IMR-90 (cell line): ENCODE measurements around the gene TMEM239. TPM values are rescaled to one million over a fixed set of nuclear protein-coding genes. Genes with fewer than 3 reads are reported as not detected.

Experiments used
- ATAC-seq: fragments of 200-7000 bp; cut with Tn5 transposase; 2 replicates; pipeline ENCODE4 v1.9.1; 2020; ENCODE audit warnings: low read depth, mild to moderate bottlenecking, moderate library complexity
- BruUV-seq: library from RNA; stranded (reverse); fragments of 400-500 nt; replicated peaks from 2 replicates; lab custom pipeline; 2021; lab: Mats Ljungman, UMichigan
- CTCF ChIA-PET: fragments of 300-600 bp; formaldehyde crosslinking; extraction: SDS; loops from one replicate; lab custom pipeline; 2021; ENCODE audit warnings: antibody characterized with exemption; lab: Yijun Ruan, JAX
- POLR2A ChIA-PET: fragments of 300-600 bp; sonication (Branson Sonifier 250); formaldehyde crosslinking; loops from one replicate; lab custom pipeline; 2022; ENCODE audit warnings: antibody characterized with exemption; ENCODE audit not compliant: unreplicated experiment; lab: Charles Lee
- DNase-seq: peaks from one replicate; pipeline ENCODE4 v3.0.0; 2013
- H2AFZ ChIP-seq: replicated peaks from 2 replicates; pipeline ENCODE3; 2013; ENCODE audit warnings: low read length, mild to moderate bottlenecking; ENCODE audit not compliant: poor library complexity
- H2AK5ac ChIP-seq: 2 replicates; pipeline ENCODE4 v1.6.1; 2013; ENCODE audit warnings: low read depth, low read length, inconsistent platforms
- H2AK9ac ChIP-seq: replicated peaks from 2 replicates; pipeline ENCODE3; 2013; ENCODE audit warnings: mild to moderate bottlenecking, low read depth, low read length, moderate library complexity; ENCODE audit not compliant: poor library complexity
- H2BK120ac ChIP-seq: 2 replicates; pipeline ENCODE4 v1.6.1; 2013; ENCODE audit warnings: low read depth, low read length, inconsistent platforms
- H2BK15ac ChIP-seq: 3 replicates; pipeline ENCODE4 v1.6.1; 2013; ENCODE audit warnings: low read depth, low read length, inconsistent platforms
- H2BK20ac ChIP-seq: 2 replicates; pipeline ENCODE4 v1.6.1; 2013; ENCODE audit warnings: low read depth, mild to moderate bottlenecking, inconsistent platforms, low read length, moderate library complexity
- H2BK5ac ChIP-seq: 2 replicates; pipeline ENCODE4 v1.6.1; 2013; ENCODE audit warnings: mild to moderate bottlenecking, low read depth, low read length, inconsistent platforms; ENCODE audit not compliant: poor library complexity, severe bottlenecking
- H3K14ac ChIP-seq: replicated peaks from 2 replicates; pipeline ENCODE4 v1.6.1; 2013; ENCODE audit warnings: low read depth, low read length, inconsistent platforms
- H3K18ac ChIP-seq: 2 replicates; pipeline ENCODE4 v1.6.1; 2013; ENCODE audit warnings: low read depth, low read length, control low read depth
- H3K23ac ChIP-seq: 2 replicates; pipeline ENCODE4 v1.6.1; 2013; ENCODE audit warnings: low read depth, low read length, inconsistent platforms
- H3K27ac ChIP-seq: 2 replicates; pipeline ENCODE4 v1.5.1; 2013; ENCODE audit warnings: mild to moderate bottlenecking, control low read depth, low read length; ENCODE audit not compliant: insufficient read depth
- H3K27me3 ChIP-seq: 2 replicates; pipeline ENCODE4 v1.6.1; 2013; ENCODE audit warnings: low read length; ENCODE audit not compliant: control insufficient read depth, insufficient read depth
- H3K36me3 ChIP-seq: 2 replicates; pipeline ENCODE4 v1.6.1; 2013; ENCODE audit warnings: low read length, mixed read lengths; ENCODE audit not compliant: control insufficient read depth, insufficient read depth
- H3K4ac ChIP-seq: 2 replicates; pipeline ENCODE4 v1.6.1; 2013; ENCODE audit warnings: low read depth, low read length, inconsistent platforms
- H3K4me1 ChIP-seq: 2 replicates; pipeline ENCODE4 v1.6.1; 2013; ENCODE audit warnings: low read length, mixed read lengths; ENCODE audit not compliant: control insufficient read depth, insufficient read depth
- H3K4me2 ChIP-seq: 2 replicates; pipeline ENCODE4 v1.6.1; 2013; ENCODE audit warnings: low read depth, mild to moderate bottlenecking, control low read depth, low read length, moderate library complexity
- H3K4me3 ChIP-seq: 2 replicates; pipeline ENCODE4 v1.5.1; 2013; ENCODE audit warnings: low read depth, mild to moderate bottlenecking, control low read depth, low read length, moderate library complexity; ENCODE audit not compliant: insufficient read depth
- H3K56ac ChIP-seq: 2 replicates; pipeline ENCODE4 v1.6.1; 2013; ENCODE audit warnings: low read length, inconsistent platforms; ENCODE audit not compliant: insufficient read depth; ENCODE audit errors: extremely low read depth
- H3K79me1 ChIP-seq, 2 experiments: 2 replicates each; pipeline ENCODE4 v1.6.1; 2013; ENCODE audit warnings: low read length in 2 of 2, inconsistent platforms in 1 of 2, low read depth in 1 of 2
- H3K9ac ChIP-seq: 2 replicates; pipeline ENCODE4 v1.6.1; 2013; ENCODE audit warnings: low read depth, low read length, control low read depth
- H3K9me1 ChIP-seq: 2 replicates; pipeline ENCODE4 v1.6.1; 2013; ENCODE audit warnings: low read length, inconsistent platforms; ENCODE audit not compliant: insufficient read depth
- H3K9me3 ChIP-seq: 2 replicates; pipeline ENCODE4 v1.6.1; 2013; ENCODE audit warnings: low read length; ENCODE audit not compliant: control insufficient read depth, insufficient read depth
- H4K20me1 ChIP-seq: 2 replicates; pipeline ENCODE4 v1.6.1; 2013; ENCODE audit warnings: low read length, inconsistent platforms; ENCODE audit not compliant: insufficient read depth
- H4K5ac ChIP-seq: 2 replicates; pipeline ENCODE4 v1.6.1; 2013; ENCODE audit warnings: mild to moderate bottlenecking, low read depth, low read length, control low read depth
- H4K8ac ChIP-seq, 2 experiments: 2 replicates each; pipeline ENCODE4 v1.6.1; 2013; ENCODE audit warnings: low read depth in 2 of 2, low read length in 2 of 2, control low read depth in 1 of 2, inconsistent platforms in 1 of 2
- H4K91ac ChIP-seq: 2 replicates; pipeline ENCODE4 v1.6.1; 2013; ENCODE audit warnings: low read depth, low read length, inconsistent platforms; ENCODE audit not compliant: insufficient read depth
- BHLHE40 ChIP-seq: fragments of 150-350 bp; IDR thresholded peaks from 2 replicates; pipeline ENCODE4 v1.6.1; 2016; ENCODE audit warnings: mild to moderate bottlenecking, low read depth, low read length
- CEBPB ChIP-seq: IDR thresholded peaks from 2 replicates; pipeline ENCODE4 v1.6.1; 2012; ENCODE audit warnings: low read depth, low read length, improper control_type of control experiment
- CHD1 ChIP-seq: IDR thresholded peaks from 2 replicates; pipeline ENCODE4 v1.6.1; 2012; ENCODE audit warnings: low read depth, low read length, improper control_type of control experiment
- MAFK ChIP-seq: IDR thresholded peaks from 2 replicates; pipeline ENCODE4 v1.6.1; 2012; ENCODE audit warnings: low read depth, low read length, improper control_type of control experiment
- MAZ ChIP-seq: IDR thresholded peaks from 2 replicates; pipeline ENCODE4 v1.6.1; 2012; ENCODE audit warnings: low read depth, mild to moderate bottlenecking, low read length, improper control_type of control experiment, moderate library complexity, borderline replicate concordance
- MXI1 ChIP-seq: IDR thresholded peaks from 2 replicates; pipeline ENCODE4 v1.6.1; 2012; ENCODE audit warnings: low read depth, mild to moderate bottlenecking, low read length, moderate library complexity, borderline replicate concordance
- NFE2L2 ChIP-seq: fragments of 150-350 bp; IDR thresholded peaks from 2 replicates; pipeline ENCODE4 v1.6.1; 2016; ENCODE audit warnings: low read depth, mild to moderate bottlenecking, low read length
- POLR2A ChIP-seq: IDR thresholded peaks from 2 replicates; pipeline ENCODE4 v1.6.1; 2012; ENCODE audit warnings: mild to moderate bottlenecking, low read depth, low read length
- RAD21 ChIP-seq: IDR thresholded peaks from 2 replicates; pipeline ENCODE4 v1.6.1; 2012; ENCODE audit warnings: low read length, improper control_type of control experiment
- RCOR1 ChIP-seq: IDR thresholded peaks from 2 replicates; pipeline ENCODE4 v1.6.1; 2012; ENCODE audit warnings: mild to moderate bottlenecking, low read length, improper control_type of control experiment; ENCODE audit not compliant: insufficient replicate concordance
- RFX5 ChIP-seq: IDR thresholded peaks from 2 replicates; pipeline ENCODE4 v1.8.0; 2012; ENCODE audit warnings: low read depth, mild to moderate bottlenecking, low read length, moderate library complexity
- SMC3 ChIP-seq: fragments of 150-350 bp; IDR thresholded peaks from 2 replicates; pipeline ENCODE4 v1.6.1; 2016; ENCODE audit warnings: low read depth, mild to moderate bottlenecking, antibody characterized with exemption, low read length, moderate library complexity
- WGBS, 2 experiments: methylation state at CpG; one replicate each; pipeline versions ENCODE4 v1.1.5 to v1.1.7; 2013; ENCODE audit warnings: missing lambda C conversion rate in 2 of 2; ENCODE audit not compliant: insufficient read length in 1 of 2; ENCODE audit errors: extremely low coverage in 2 of 2; 5-methylcytosine and 5-hydroxymethylcytosine counted together
- dilution Hi-C: fragments of 300-500 bp; cut with HindIII; formaldehyde crosslinking; loops from one replicate; pipeline ENCODE4 v1.14.3; 2018; ENCODE audit warnings: low sequenced_read_pairs; ENCODE audit not compliant: unreplicated experiment
- in situ Hi-C: fragments of 300-500 bp; cut with MboI; formaldehyde crosslinking; loops from 3 replicates; pipeline ENCODE4 v1.14.3; 2019; ENCODE audit warnings: low sequenced_read_pairs, inconsistent platforms, mixed read lengths
- intact Hi-C: fragments of 100-400 bp; cut with micrococcal nuclease; formaldehyde crosslinking; loops from 2 replicates; pipeline ENCODE4 v1.10.0; 2022
- polyA plus RNA-seq, 3 experiments: library from polyadenylated mRNA; depleted of rRNA; stranded (reverse); fragments of >200 nt; gene quantifications; 2 replicates each; pipeline ENCODE4 v1.2.3, GENCODE V29; 2012; ENCODE audit warnings: low replicate concordance in 1 of 3
- total RNA-seq: library from RNA; depleted of rRNA; stranded (reverse); fragments of >200 nt; gene quantifications from 2 replicates; pipeline ENCODE4 v1.2.3, GENCODE V29; 2012
- TF ChIP-seq, protein P1 (sequence below): conservative IDR thresholded peaks from 2 replicates; pipeline ENCODE4 v1.5.1; 2012; ENCODE audit warnings: mild to moderate bottlenecking, low read depth, low read length, improper control_type of control experiment

The TMEM239 gene
- total and polyA plus RNA-seq, 2 of the 4 experiments (the other 2 are of a cell fraction) = 0.32 TPM; not detected in 1

DNA sequence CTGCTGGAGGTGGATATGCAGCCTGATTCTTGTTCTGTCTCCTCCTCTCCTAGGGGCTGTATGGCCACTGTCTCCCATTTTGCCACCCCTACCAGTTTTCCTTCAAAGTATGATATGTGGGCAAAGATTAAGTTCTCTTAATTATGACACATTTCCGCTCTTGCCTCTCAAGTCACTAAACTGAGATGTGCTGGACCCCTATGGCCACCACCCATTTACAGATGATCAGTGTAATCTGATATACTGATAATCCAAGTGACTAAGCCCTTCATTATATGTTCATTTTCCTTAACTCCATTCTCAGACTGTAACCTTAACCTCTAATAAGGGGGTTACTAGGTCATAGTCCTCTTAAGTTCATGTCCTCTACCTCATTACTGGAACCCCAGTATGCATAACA lies 2.1 kb upstream of the TMEM239 start:
- Histone ChIP-seq H3K79me1 (0 out of 4 replicates have a peak, but pooled peaks cover 0 to 5% of the 10 kb centered on the region in 2 experiments), H3K4me2 (peak overlapping the region; percentile 23), H3K18ac (no peak overlapping the region), H3K14ac (no peak overlapping the region), H2AK9ac (no peak overlapping the region), H3K9me3 (peaks cover 2% of the 10 kb centered on the region; the same call in 1 of the 2 replicates), H2BK15ac (no peak overlapping the region; the same call in 2 of the 3 replicates), H3K4ac (peak overlapping the region; percentile 46), H3K36me3 (no peaks in the 10 kb centered on the region), H2BK5ac (peak overlapping the region; percentile 14), H3K27ac (peak overlapping the region; percentile 21; the same call in 1 of the 2 replicates), H4K5ac (no peak overlapping the region), H2BK120ac (peak overlapping the region; percentile 64), H4K20me1 (no peaks in the 10 kb centered on the region), H3K9me1 (peaks cover 22% of the 10 kb centered on the region), H3K27me3 (no peaks in the 10 kb centered on the region), H3K56ac (peak overlapping the region; percentile 27; the same call in 1 of the 2 replicates), H4K91ac (peak overlapping the region; percentile 33; the same call in 1 of the 2 replicates), H3K4me1 (peaks cover 22% of the 10 kb centered on the region), H3K23ac (no peak overlapping the region), H2AFZ (no peak overlapping the region), H2BK20ac (peak overlapping the region; percentile 27; the same call in 1 of the 2 replicates), H4K8ac (peak overlapping the region in 1 of 2 experiments; percentile 44; a peak in 2 of 4 replicates), H2AK5ac (no peak overlapping the region; the same call in 1 of the 2 replicates), H3K9ac (no peak overlapping the region), H3K4me3 (no peak overlapping the region)
- CTCF ChIA-PET = interaction anchor here (0.6 kb wide), 1 partner anchor 95 kb away, joined by 3 read pairs; no protein-coding TSS in a partner anchor
- dilution Hi-C loops (no loop called here), in situ Hi-C loops (loop anchor here (25.0 kb wide), 1 partner anchor 702 kb away; the partner anchor contains the start of gene STK35), intact Hi-C loops (no loop called here)
- WGBS, 2 experiments = no CpG with 5 or more reads among the region's 1 CpG
- no TSS peak for BruUV-seq
- TF ChIP-seq RFX5 (no peak), BHLHE40 (no peak), CHD1 (no peak), RCOR1 (no peak), RAD21 (no peak), NFE2L2 (no peak), CEBPB (no peak), MAZ (no peak), MXI1 (no peak), MAFK (no peak), SMC3 (no peak), POLR2A (no peak)
- TF ChIP-seq, protein P1, sequence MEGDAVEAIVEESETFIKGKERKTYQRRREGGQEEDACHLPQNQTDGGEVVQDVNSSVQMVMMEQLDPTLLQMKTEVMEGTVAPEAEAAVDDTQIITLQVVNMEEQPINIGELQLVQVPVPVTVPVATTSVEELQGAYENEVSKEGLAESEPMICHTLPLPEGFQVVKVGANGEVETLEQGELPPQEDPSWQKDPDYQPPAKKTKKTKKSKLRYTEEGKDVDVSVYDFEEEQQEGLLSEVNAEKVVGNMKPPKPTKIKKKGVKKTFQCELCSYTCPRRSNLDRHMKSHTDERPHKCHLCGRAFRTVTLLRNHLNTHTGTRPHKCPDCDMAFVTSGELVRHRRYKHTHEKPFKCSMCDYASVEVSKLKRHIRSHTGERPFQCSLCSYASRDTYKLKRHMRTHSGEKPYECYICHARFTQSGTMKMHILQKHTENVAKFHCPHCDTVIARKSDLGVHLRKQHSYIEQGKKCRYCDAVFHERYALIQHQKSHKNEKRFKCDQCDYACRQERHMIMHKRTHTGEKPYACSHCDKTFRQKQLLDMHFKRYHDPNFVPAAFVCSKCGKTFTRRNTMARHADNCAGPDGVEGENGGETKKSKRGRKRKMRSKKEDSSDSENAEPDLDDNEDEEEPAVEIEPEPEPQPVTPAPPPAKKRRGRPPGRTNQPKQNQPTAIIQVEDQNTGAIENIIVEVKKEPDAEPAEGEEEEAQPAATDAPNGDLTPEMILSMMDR = no peak
- peak; percentile 31 for DNase-seq
- peak; percentile 31 for ATAC-seq
- POLR2A ChIA-PET = no interaction called here
